CD4-positive, alpha-beta T cell treated with Interleukin-2 at 100 ng/mL for 4 hours (primary cell): ENCODE data around the gene C12orf60.
A peak's percentile ranks its signal among the peaks of the same experiment; 100 is the strongest.

Experiments used
- DNase-seq: peaks from one replicate; pipeline ENCODE4 v3.0.0-alpha.2; 2020; ENCODE audit warnings: low spot score

Gene C12orf60

DNA sequence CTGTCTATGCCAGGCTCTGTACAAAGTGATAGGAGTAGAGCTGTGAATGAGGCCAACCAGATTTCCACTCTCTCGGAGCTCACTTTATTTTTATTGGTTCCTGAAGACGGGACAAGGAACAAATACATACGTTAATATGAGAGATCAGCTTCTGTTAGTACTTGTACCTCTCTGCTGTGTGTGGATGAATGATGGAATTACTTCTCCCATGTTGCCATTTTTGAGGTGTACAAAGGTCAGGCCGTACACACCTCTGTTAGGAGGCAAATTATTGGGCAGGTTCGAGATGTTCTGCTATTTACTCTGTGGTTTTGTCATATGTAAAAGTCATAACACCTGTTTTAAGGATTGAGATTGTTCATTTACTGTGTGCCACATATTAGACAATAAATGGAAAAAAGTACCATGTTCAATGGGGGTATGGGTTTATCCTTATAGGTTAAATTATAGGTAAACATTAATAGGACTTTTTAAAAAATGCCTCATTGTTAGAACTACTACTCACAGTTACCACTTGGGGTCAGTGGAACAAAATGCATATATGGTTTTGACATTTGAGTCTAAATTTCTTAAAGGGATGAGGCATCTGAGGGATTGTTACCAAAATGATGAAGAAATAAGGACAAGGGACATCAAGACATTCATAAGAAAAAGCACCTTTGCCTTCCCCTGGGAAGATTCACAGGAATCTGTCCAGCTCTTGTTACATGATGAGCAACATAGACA lies 27.1 kb upstream of the C12orf60 start:
- DNase-seq: peak; percentile 23

DNA sequence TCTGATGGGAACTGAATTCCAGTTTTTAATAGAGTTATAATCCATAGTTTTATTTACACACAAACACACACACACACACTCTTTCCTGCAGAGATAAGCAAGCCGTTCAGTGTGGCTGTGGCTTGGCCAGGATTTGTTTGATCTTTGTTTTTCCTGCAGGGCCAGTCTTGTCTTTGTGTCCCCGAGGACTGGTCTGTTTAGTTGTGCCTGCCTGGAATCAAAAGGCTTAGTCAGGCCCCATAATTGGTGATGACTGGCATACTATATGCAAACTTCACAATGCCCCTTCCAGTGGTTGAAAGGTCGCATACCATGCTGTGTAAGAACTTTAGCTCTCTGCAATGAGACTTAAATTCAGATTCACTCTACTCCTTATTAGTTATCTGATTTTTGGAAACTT lies 26.2 kb upstream of the C12orf60 start:
- DNase-seq: no peak

DNA sequence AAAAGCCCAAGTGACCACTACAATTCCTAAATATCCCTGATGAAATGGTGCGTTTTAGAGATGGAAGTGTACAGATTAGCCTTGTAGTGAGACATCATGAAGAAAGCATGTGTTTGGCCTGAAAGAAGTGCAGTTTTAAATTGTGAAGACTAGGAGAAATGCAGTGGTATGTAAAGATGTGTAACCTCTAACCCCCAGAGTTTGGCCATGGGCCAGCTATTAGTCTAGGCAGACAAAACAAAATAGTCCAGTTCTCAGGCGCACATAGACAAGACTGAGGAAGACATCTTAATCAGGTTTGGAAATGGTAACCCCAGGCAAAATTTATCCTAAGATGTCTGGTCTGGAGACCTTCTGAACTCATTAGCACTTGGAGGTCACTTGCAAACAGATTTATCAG lies 23.6 kb upstream of the C12orf60 start:
- no peak for DNase-seq

DNA sequence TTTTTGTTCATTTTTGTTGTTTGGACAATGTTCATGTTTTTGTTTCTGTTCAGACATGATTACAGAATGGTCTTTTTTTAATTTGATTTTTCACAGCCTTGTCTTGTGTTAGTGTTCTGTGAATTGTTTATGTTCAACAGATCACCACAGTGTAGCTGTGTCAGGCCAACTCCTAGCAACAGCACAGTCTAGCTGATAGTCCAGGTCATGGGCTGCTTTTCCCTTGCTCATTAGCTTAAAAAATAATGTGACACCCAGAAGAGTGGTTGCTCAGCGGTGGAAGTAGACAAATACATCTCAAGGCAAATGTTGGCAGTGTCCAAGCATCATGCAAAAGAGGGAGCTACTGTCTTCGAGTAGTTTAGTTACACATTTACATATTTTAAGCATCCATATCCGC lies 22.6 kb upstream of the C12orf60 start:
- no peak for DNase-seq

DNA sequence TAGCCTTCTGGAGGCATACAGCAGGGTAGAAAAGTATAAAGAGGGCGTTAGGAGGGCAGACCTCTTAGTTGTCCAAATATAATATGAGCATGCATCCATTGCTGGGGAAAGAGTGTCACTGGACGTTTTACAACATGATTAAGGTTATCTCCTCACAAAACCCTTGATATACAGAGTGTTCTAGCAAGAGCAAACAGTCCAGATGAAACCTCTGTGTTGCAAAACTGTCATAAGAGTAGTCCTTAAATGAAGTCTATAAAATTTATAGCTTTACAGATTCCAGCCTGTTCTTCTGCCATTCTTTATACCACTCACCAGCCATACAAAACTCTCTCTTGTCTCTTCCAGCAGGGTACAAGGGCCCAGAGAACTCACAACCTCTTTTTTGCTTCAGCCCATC lies 21.9 kb upstream of the C12orf60 start:
- DNase-seq: no peak

DNA sequence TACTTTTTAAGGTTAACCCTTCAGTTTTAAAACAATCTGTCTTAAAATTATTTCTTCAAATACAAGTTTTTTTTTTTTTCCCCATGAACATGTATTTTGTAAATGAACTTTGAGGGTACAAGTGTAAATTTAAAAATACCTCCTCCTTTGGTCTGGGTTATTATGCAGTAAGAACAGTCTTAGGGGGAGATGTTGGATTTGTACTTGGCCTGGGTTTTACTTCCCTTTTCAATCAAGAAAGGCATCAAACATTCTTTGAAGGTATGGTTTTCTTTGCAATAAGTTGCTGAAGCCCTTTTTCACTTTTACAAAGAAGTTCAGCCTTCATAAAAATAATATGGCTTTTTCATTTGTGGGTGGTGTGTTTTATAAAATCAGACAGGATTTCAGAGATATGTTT lies 20.7 kb upstream of the C12orf60 start:
- DNase-seq: no peak

DNA sequence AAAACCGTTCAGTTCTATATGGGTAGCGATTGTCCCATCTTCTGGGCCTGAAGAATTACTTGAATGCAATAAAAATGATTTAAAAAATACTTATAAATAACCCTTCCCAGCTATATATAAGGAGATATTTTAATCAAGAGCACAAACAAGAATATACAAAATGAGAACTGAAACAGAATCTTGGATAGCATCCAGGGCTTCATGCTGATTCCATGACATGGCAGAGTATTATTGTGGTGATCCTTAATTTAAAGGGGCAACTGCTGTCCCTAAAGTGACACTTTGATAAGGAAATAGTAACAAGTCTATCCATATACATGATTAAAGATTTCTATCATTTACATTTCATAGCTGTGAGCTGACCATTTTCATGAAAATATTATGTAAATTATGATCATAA lies 19.0 kb upstream of the C12orf60 start:
- no peak for DNase-seq

DNA sequence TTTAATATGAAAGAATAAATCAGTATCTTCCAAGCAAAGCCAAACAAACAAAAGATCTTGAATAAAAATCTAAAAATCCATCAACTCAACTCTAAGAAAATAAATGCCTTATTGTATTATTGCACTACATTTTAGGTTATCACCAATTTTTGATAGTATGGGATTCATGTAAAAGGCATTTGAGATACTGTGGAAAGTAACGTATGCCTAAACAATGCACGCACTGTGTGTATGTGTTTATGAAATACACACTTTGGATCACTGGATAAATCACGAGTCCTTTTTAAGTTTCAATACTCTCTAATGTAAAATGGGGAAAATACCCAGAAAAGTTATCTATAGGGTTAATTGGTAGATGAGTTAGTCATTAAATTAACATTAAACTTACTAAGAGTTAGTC lies 17.9 kb upstream of the C12orf60 start:
- no peak for DNase-seq

DNA sequence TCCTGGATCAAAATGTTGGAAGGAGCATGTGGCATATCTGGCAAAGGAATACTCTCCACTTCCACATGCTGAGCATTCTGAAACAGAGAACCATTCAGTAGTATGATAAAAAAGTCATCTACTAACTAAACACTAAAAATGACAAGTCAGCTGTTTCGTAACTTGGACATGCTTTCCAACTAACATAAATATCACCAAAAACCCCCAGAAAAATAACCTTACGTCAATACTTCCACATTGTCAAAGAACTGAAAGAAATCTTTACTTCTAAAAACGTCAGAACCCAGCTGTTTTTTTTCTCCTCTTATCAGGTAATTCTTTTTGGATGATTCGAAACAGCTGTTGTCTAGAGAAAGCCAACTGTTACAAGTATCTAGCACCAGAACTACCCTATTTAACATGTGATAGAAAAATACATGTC lies 8.4 kb upstream of the C12orf60 start:
- DNase-seq: no peak

DNA sequence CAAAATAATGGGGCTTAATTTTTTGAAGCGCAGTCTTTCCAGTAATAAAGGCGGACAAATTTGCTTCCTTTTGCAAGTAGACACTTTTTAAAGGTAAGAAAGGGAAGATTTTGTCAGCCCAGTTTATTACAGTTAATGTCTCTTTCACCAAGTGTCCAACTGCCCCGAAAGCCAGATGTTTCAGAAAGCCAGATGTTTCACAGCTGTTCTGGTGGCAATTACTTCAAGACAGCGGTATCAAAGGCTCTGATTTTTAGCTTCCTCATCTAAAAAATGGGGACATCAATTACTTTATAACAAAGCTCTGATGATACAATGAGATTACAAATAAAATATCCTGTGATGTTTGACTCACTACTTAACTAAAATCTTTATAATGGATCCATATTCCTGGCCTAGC lies 1.2 kb upstream of the C12orf60 start:
- DNase-seq: no peak

DNA sequence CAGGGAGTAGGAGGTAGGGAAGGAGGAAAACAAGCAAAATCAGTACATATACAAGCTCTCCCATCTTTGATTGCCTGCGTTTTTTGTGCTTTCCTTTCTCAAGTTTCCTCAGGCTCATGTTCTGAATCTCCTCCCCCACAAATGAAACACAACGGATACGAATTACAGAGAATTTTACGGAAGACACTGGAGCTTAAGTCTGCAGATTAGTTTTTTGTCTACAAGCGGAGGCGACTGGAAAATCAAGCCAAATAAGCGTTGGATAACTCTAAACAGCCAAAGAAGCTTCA lies 804 bp upstream of the C12orf60 start:
- DNase-seq: peak; percentile 4

DNA sequence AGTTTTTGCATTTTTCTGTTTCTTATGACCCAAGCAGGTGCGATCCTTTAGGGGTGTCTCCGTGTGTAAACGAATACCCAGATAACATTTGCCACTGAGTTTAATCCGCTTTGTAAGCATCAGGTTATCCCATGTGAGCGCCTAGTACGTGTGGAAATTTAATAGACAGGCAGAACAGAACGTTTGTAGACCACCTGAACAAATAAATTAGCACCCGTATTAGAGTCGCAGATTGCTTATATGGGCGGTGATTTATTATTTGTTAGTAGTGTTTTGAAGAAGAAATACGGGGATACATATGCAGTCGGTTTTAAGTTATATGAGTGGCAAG lies 325 bp downstream of the C12orf60 start:
- DNase-seq: no peak

DNA sequence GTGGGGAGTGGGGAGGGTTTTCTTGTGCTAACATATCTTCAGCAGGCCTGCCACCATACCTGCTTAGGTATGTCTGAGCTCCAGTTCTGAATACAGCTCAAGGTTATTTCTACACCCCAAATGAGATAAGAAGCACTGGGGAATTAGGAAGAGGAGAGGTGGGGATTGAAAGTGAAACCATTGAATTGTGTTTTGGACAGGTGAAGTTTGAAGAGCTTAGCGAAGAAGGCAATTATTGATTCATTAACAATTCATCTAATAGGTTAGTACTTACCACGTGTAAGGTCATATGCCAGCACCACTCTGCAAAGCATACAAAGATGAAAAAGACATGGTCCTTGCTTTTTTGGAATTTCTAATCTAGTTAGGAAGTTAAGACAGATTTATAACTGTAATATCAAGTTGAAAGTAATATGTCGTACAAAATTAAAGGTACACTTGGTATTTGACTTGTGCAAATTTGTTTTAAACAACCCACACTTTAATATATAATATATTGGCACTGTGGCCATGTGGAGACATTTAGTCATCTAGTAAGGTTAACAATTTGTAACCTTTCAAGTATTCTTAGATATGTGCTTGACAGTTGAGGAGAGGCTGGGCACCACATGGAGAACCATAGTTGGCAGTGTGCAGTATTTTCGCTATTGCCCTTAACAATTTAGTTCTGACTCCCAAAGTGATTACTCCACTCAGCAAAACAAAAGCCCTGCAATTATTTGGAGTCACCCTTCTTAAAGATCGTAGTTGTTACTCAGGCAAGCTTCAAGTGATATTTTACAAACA lies 6.9 kb downstream of the C12orf60 start:
- no peak for DNase-seq

DNA sequence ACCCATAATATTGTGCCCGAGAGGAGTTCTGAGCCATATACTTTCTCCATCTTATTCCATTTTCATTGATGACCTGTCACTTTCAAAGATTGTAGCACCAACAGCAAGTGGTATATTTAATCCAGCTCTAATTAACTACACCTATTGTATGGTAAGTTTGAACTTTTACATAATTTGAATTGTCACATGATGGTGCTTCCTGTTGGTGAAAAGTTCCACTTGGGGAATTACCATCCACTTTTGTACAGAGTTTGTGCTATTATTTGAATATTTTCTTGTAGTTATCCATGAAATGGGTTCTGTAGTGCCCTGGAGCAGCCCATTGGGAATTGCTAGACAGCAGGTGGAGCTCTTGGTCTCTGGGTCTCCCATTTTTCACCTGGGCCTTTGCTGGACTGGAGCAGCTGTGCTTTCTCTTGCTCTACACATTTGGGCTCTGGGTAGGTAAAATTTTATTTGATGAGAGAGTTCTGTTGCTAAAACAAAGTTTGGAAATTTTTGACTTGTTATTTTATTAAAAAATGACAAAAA lies 7.5 kb downstream of the C12orf60 start:
- DNase-seq: no peak

DNA sequence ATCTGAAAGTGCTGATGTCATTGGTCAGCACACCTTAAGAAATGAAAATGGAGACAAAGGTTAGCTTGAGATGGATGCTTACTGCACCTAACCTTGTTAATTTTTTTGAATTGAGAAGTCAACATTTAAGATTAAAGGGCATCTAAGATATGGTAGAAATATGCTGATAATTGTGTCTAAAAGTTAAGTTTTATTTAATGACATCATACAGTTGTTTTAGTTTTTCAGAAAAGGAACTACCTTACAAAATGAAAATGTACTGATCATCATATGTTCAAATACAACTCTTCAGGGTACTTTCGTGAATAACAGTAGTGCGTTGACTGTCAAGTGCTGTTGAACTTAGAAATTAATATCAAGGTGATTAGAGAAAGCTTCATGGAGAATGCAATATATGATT lies 8.0 kb downstream of the C12orf60 start:
- DNase-seq: no peak

DNA sequence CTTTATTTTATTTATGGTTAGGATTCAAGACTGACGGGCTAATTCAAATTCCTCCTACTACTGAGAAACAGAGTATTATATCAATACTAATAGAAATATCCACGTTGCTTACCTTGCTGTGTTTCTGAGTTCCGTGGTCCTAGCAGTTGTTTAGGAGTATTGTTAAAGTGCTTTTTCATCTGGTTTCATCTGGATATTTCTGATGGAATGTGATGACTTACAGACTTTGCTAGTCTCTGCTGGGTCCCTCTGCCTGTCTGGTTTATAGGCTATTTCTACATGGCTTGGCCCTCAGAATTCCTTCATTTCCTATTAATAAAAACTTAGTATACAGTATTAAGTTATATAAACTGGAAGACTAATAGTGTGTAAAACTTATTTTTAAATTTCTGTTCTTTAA lies 10.5 kb downstream of the C12orf60 start, which contains the start of gene SMCO3:
Gene SMCO3 (minus strand): TSS at position 169 of the 400 bp plus-strand sequence. CDS start 7,502 bp downstream, outside the sequence.
- no peak for DNase-seq

DNA sequence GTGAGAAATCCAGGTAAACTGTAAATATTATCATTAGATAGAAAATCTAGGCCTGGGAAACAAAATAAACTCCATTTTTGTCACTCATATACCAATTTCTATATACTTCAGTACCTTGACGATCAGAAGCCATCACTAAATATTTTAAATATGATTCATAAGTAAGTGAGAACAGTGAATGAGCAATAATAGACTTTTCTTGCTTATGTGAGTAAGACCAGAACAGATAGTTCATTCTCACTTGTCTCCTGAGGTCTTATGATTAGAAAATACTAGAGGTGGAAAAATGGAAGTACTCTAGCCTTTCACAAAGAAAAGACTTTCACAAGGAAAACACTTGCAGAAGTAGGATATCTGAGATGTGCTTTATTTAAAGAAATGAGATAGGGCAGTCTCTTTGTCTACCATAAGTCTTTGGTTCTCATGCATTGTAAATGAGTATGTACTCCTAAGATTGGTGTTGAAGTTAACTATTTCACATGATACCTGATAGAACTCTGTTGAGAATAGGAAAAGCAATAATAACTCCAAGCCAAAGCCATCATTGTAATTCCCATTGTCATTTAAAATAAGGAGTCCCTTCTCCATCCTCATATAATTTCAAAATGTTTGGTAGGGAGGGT lies 20.7 kb downstream of the C12orf60 start:
- no peak for DNase-seq

DNA sequence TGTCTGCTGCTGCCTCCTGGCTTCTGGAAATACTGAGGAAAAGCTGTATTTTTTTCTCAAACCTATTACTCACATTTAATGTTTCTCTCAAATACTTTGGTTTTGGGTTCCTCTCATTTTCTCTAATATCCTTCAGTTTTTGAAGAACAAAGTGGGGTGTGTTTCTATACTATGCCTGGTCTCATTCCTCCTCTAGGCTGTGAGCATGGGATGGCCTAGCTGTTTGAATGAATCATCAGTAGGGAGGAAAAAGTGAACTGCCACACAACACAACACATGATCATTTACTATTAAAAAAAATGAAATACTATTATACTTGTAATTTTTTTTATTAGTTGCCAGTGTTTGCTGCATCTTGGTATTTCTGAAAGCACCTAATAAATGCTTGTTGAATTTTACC lies 21.8 kb downstream of the C12orf60 start:
- DNase-seq: no peak

DNA sequence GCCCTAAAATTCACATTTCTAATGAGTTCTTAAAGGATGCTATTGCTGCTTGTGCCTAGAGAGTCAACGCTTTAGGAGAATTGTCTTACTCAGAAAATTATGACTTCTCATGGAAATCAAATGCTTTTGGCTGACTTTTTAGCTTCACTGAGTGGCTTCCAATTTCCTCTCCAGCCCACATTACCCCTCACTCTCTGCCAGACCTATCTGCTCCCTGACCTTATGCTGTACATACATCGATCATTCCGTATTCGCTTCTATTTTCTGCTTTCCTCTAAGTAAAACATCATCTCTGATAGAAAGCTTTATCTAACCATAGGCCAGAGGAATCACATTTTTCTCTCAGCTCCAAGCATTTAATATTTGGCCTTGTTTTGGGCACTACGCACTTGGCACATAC lies 23.0 kb downstream of the C12orf60 start:
- DNase-seq: no peak

DNA sequence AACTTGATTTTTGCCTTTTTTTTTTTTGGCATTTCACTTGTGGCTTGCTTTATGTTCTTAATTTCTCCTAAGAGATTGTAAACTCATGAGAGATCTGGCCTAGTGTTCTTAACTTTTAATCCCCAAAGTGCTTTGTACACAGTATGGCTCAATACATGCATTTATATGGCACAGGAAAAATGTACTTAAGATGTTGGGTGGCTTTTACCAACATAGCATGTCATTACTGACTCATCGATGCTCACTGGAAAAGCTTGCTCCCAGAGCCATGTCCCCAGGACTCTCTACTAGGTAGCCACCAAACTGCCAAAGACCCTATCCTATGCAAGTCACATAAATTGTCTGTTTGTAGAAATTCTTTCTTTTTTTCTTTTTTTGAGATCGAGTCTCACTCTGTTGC lies 23.6 kb downstream of the C12orf60 start:
- no peak for DNase-seq

DNA sequence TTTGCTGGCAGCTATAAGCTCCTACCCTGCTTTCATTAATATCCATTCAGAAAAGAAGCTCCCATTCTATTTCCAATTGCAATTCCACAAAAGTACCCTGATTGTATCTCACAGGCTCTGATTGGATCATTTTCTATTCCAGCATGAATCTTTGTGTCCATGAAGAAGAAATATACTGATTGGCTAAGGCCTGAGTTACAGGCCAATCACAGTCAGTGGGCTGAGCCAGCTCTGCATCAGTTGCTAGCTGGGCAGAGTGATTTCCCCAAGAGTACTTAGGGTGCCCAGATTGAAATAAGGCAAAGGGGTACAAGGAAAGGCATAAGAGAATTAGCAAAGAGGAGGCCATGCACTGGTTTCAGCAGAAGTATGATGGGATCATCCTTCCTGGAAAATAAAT lies 25.4 kb downstream of the C12orf60 start:
- DNase-seq: no peak

DNA sequence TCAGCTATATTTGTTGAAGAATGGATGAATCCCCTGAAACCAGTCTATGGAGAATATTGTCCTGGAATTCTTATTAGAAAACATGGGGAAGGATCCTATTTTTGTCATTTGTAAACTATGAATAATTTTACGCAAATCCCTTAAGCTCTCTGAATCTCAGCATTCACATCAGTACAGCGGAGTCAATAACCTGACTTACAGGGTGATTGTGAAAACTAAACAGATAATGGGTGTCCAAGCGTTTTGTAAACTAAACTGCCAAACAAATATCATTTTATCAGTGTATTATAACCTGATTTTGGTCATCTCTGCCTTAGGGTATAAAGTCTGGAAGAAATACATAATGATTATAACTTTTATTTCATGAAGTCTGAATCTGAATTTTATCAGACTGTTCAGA lies 29.9 kb downstream of the C12orf60 start:
- no peak for DNase-seq

DNA sequence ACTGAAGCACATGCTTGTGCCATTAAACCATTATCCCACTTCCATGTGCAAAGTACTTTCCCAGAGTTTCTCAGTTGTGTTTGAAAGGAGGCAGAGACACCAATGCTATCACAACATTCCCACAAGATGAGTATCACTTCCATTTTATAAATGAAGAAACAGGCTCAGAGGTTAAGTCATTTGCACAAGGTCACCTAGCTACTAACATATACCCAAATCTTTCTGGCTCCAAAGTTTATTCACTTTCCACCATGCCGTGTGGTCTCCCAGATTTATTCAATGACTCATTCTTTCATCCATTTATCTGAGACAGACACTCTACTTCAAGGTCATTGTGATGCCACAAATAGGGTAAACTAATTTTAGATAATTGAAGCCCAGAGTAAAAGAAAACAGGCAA lies 30.5 kb downstream of the C12orf60 start:
- no peak for DNase-seq
